Esophagus muscularis mucosa (tissue), 3 donors: ENCODE data around the gene CTNNA2.

Source experiments
- POLR2A ChIP-seq: fragments of 450-650 bp; IDR thresholded peaks from one replicate; pipeline ENCODE4 v1.6.1; 2017; ENCODE audit warnings: antibody characterized with exemption, moderate library complexity, mild to moderate bottlenecking, low read depth
- TF ChIP-seq, protein P1 (sequence below), 3 experiments: fragments of 200-600 bp in 2 of 3; fragments of 450-650 bp in 1 of 3; sonication (generic) in 2 of 3; IDR thresholded peaks; one replicate each; pipeline ENCODE4 v1.5.1; 2017 to 2019; ENCODE audit warnings: antibody characterized with exemption in 3 of 3, mild to moderate bottlenecking in 2 of 3, moderate library complexity in 1 of 3

DNA sequence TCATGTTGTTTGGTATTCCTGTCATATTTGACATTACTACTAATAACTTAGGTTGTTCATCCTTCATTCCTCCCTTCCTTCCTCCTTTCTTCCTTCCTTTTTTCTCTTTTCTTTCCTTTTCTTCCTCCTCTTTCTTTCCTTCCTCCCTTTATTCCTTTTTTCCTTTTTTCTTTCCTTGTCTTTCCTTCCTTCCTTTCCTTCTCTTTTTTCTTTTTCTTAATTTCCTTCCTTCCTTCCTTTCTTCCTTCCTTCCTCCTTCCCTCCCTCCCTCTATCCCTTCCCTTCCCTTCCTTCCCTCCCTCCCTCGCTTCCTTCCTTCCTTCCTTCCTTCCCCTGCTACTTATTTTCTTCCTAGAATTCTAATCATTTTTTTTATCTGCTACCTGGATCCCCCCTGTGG, 66.1 kb downstream of the CTNNA2 start:
- TF ChIP-seq, protein P1, sequence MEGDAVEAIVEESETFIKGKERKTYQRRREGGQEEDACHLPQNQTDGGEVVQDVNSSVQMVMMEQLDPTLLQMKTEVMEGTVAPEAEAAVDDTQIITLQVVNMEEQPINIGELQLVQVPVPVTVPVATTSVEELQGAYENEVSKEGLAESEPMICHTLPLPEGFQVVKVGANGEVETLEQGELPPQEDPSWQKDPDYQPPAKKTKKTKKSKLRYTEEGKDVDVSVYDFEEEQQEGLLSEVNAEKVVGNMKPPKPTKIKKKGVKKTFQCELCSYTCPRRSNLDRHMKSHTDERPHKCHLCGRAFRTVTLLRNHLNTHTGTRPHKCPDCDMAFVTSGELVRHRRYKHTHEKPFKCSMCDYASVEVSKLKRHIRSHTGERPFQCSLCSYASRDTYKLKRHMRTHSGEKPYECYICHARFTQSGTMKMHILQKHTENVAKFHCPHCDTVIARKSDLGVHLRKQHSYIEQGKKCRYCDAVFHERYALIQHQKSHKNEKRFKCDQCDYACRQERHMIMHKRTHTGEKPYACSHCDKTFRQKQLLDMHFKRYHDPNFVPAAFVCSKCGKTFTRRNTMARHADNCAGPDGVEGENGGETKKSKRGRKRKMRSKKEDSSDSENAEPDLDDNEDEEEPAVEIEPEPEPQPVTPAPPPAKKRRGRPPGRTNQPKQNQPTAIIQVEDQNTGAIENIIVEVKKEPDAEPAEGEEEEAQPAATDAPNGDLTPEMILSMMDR (IDR thresholded peaks at IDR 0.05) = no peak
- TF ChIP-seq POLR2A = no peak
